Bronchial epithelial cell (primary cell): Measurements from ENCODE around the gene GRIA4. TPM values are rescaled to one million over a fixed set of nuclear protein-coding genes. Genes with fewer than 3 reads are reported as not detected.
A peak's percentile ranks its signal among the peaks of the same experiment; 100 is the strongest.
"Not testable (repeated sequence)": the region's sequence is repeated elsewhere in the genome, so short reads cannot be mapped to it uniquely, and the experiment has no call there.

Experiments used
- DNase-seq: peaks from one replicate; pipeline ENCODE4 v3.0.0-alpha.2; 2010; ENCODE audit warnings: low read depth
- FAIRE-seq: peaks from 2 replicates; lab custom pipeline; 2011; peaks lifted over from hg19 to GRCh38; lab: Jason Lieb, UNC
- H3K27me3 ChIP-seq: 2 replicates; pipeline ENCODE4 v1.5.1; 2011; ENCODE audit warnings: low read length; ENCODE audit not compliant: control insufficient read depth, insufficient read depth
- H3K36me3 ChIP-seq: 2 replicates; pipeline ENCODE4 v1.5.1; 2011; ENCODE audit warnings: low read length; ENCODE audit not compliant: control insufficient read depth, insufficient read depth
- H3K4me3 ChIP-seq: 2 replicates; pipeline ENCODE4 v1.5.1; 2011; ENCODE audit warnings: mild to moderate bottlenecking, low read depth, low read length, control low read depth
- CTCF ChIP-seq: IDR thresholded peaks from 2 replicates; pipeline ENCODE4 v1.5.1; 2011; ENCODE audit warnings: mild to moderate bottlenecking, moderate library complexity, low read length, control low read depth, inconsistent platforms; ENCODE audit not compliant: insufficient read depth, severe bottlenecking
- total RNA-seq: library from RNA; depleted of rRNA; stranded (reverse); fragments of >200 nt; gene quantifications from 2 replicates; pipeline ENCODE4 v1.2.1, GENCODE V29; 2014

GRIA4 gene
- total RNA-seq, 1 donor from 2014 or later = not detected

- no peak for DNase-seq
- Histone ChIP-seq H3K27me3 (no peaks in the 10 kb centered on the region), H3K4me3 (no peak overlapping the region), H3K36me3 (no peaks in the 10 kb centered on the region)
- no peak for FAIRE-seq
- TF ChIP-seq CTCF = no peak
These were observed 147.2 kb downstream of the GRIA4 start for GRCh38 chr11:105757107-105757506.

GRCh38 chr11:105763594-105763993 is 153.7 kb downstream of the GRIA4 start:
- DNase-seq (no peak), FAIRE-seq (no peak)
- Histone ChIP-seq H3K27me3 (no peaks in the 10 kb centered on the region), H3K36me3 (no peaks in the 10 kb centered on the region), H3K4me3 (no peak overlapping the region)
- no peak for TF ChIP-seq CTCF

- Histone ChIP-seq H3K36me3 (no peaks in the 10 kb centered on the region), H3K27me3 (no peaks in the 10 kb centered on the region), H3K4me3 (no peak overlapping the region)
- FAIRE-seq (no peak), DNase-seq (no peak)
- TF ChIP-seq CTCF = no peak
These were observed 158.1 kb downstream of the GRIA4 start for GRCh38 chr11:105767931-105768330.

- H3K36me3 ChIP-seq = no peaks in the 10 kb centered on the region
- FAIRE-seq (no peak), DNase-seq (peak; percentile 8)
- no peak overlapping the region for H3K4me3 ChIP-seq
- H3K27me3 ChIP-seq = no peaks in the 10 kb centered on the region
- no peak for TF ChIP-seq CTCF
These were observed 159.8 kb downstream of the GRIA4 start for GRCh38 chr11:105769627-105770026.

- FAIRE-seq, H3K36me3 ChIP-seq, H3K4me3 ChIP-seq, DNase-seq, H3K27me3 ChIP-seq: not testable (repeated sequence)
These were observed 163.6 kb downstream of the GRIA4 start for GRCh38 chr11:105773452-105773851.

GRCh38 chr11:105774899-105775298 is 165.0 kb downstream of the GRIA4 start:
- no peak overlapping the region for H3K4me3 ChIP-seq
- no peak for TF ChIP-seq CTCF
- H3K27me3 ChIP-seq = no peaks in the 10 kb centered on the region
- DNase-seq (no peak), FAIRE-seq (no peak)
- H3K36me3 ChIP-seq = no peaks in the 10 kb centered on the region
